ENCODE results near the gene ETNK2.

- TF ChIP-seq YY1 (IDR thresholded peaks at IDR 0.05; ENCODE audit: insufficient read depth, insufficient read length), result no peak
- TF ChIP-seq ZNF274 (IDR thresholded peaks at IDR 0.05; ENCODE audit: low read depth, low read length), result no peak
Observed at GRCh38 chr1:204088596-204088995, 63.2 kb downstream of the ETNK2 start.

Data from NT2/D1 (cell line).